MM.1S (cell line): ENCODE measurements around the gene GON4L.

Experiments used
- CTCF ChIP-seq: fragments of 300-600 bp; sonication (generic); IDR thresholded peaks from 2 replicates; pipeline ENCODE4 v1.5.1; 2016; ENCODE audit warnings: antibody characterized with exemption, low read length, mixed read lengths
- EZH2 ChIP-seq: fragments of 300-600 bp; sonication (generic); optimal IDR thresholded peaks from 2 replicates; pipeline ENCODE3; 2017; ENCODE audit warnings: low read depth, mild to moderate bottlenecking, antibody characterized with exemption, low read length, mixed read lengths

- TF ChIP-seq CTCF: no peak
- no peak for TF ChIP-seq EZH2
These were observed 15.5 kb upstream of the GON4L start for GRCh38 chr1:155872527-155872926.
